H1 (cell line): Measurements from ENCODE around the gene ITPKB. TPM values are rescaled to one million over a fixed set of nuclear protein-coding genes. Genes with fewer than 3 reads are reported as not detected.

Experiments used
- BRCA1 ChIP-seq: IDR thresholded peaks from 2 replicates; pipeline ENCODE4 v1.6.1; 2012; ENCODE audit warnings: low read depth, low read length, improper control_type of control experiment
- CHD7 ChIP-seq: fragments of 300-600 bp; sonication (generic); IDR thresholded peaks from 2 replicates; pipeline ENCODE4 v1.7.1; 2012; ENCODE audit warnings: low read length, moderate library complexity, mild to moderate bottlenecking, inconsistent platforms; ENCODE audit not compliant: insufficient replicate concordance
- E2F6 ChIP-seq: IDR thresholded peaks from 2 replicates; pipeline ENCODE4 v1.6.1; 2012; ENCODE audit warnings: inconsistent platforms
- HDAC2 ChIP-seq, 2 experiments: fragments of 300-600 bp in 1 of 2; sonication (generic) in 1 of 2; IDR thresholded peaks; 2 replicates each; pipeline ENCODE4 v1.6.1; 2011 to 2012; ENCODE audit warnings: low read depth in 2 of 2, low read length in 2 of 2, mild to moderate bottlenecking in 2 of 2, moderate library complexity in 2 of 2, borderline replicate concordance in 1 of 2, inconsistent platforms in 1 of 2
- POLR2A ChIP-seq, 2 experiments: IDR thresholded peaks; 1 replicate in 1 of 2; 2 replicates in 1 of 2; pipeline ENCODE4 v1.6.1; 2011; ENCODE audit warnings: low read depth in 2 of 2, low read length in 2 of 2, mild to moderate bottlenecking in 2 of 2; ENCODE audit errors: control extremely low read depth in 1 of 2
- TCF12 ChIP-seq: IDR thresholded peaks from 2 replicates; pipeline ENCODE4 v1.6.1; 2011; ENCODE audit warnings: low read depth, mild to moderate bottlenecking, low read length
- TEAD4 ChIP-seq: IDR thresholded peaks from 2 replicates; pipeline ENCODE4 v1.6.1; 2012; ENCODE audit warnings: low read depth, low read length, inconsistent platforms, mixed read lengths
- polyA plus RNA-seq, 7 experiments: library from polyadenylated mRNA; depleted of rRNA in 3 of 7; stranded (reverse) in 5 of 7; unstranded in 2 of 7; fragments of >200 nt in 5 of 7; fragments of 200-250 nt in 2 of 7; gene quantifications; 1 replicate in 5 of 7; 2 replicates in 1 of 7; 4 replicates in 1 of 7; pipeline versions ENCODE4 v1.2.1 to v1.2.3, GENCODE V29; 2011 to 2013; ENCODE audit warnings: missing spikeins in 2 of 7, mixed read lengths in 2 of 7
- total RNA-seq: library from RNA; stranded (reverse); fragmentation: NEBNext Ultra II Directional; extraction: Animal tissue kit (Norgen Biotek cat#: 25700); gene quantifications from 2 replicates; pipeline ENCODE4 v1.2.1, GENCODE V29; 2021

ITPKB gene
- total and polyA plus RNA-seq, 2 of the 8 experiments (the other 6 are each of a cell fraction or from before 2014, with no cell fraction given), result 1.7 to 4.8 TPM

GRCh38 chr1:226646870-226647449, 92.1 kb downstream of the ITPKB start (continued):
- TF ChIP-seq CHD7 (no peak), POLR2A (IDR thresholded peaks at IDR 0.05; ENCODE audit: control extremely low read depth in 1 of 2, low read depth in 2 of 2, low read length in 2 of 2) (no peak), TEAD4 (no peak), E2F6 (no peak), HDAC2 (IDR thresholded peaks at IDR 0.05; ENCODE audit: borderline replicate concordance in 1 of 2, low read depth in 2 of 2, low read length in 2 of 2) (no peak), TCF12 (no peak), BRCA1 (no peak)
